Measurements from ENCODE around the gene XCR1. TPM values are rescaled to one million over a fixed set of nuclear protein-coding genes. Genes with fewer than 3 reads are reported as not detected.
A peak's percentile ranks its signal among the peaks of the same experiment; 100 is the strongest.

XCR1 gene
- total RNA-seq, 1 donor from 2014 or later = 0.32 TPM

DNA sequence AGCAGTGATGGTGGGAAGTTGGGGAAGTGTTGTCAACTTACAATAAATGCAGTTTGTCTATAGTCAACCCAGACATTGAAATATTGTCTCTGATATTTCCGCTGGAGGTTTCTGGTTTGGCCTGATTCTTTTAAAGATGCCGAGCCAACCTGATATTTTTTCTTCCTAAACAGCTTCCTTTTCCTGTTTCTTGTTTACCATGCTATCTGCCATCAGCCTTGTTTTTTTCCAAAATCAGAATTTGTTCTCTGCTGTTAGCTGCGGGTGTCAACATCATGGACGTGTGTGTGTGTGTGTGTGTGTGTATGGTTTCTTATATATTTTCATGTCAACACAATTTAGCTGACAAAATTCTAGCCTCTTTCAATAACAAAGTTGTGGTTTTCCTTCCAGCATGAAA, 41.2 kb upstream of the XCR1 start:
- TF ChIP-seq, protein P1, sequence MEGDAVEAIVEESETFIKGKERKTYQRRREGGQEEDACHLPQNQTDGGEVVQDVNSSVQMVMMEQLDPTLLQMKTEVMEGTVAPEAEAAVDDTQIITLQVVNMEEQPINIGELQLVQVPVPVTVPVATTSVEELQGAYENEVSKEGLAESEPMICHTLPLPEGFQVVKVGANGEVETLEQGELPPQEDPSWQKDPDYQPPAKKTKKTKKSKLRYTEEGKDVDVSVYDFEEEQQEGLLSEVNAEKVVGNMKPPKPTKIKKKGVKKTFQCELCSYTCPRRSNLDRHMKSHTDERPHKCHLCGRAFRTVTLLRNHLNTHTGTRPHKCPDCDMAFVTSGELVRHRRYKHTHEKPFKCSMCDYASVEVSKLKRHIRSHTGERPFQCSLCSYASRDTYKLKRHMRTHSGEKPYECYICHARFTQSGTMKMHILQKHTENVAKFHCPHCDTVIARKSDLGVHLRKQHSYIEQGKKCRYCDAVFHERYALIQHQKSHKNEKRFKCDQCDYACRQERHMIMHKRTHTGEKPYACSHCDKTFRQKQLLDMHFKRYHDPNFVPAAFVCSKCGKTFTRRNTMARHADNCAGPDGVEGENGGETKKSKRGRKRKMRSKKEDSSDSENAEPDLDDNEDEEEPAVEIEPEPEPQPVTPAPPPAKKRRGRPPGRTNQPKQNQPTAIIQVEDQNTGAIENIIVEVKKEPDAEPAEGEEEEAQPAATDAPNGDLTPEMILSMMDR (IDR thresholded peaks at IDR 0.05) = no peak
- DNase-seq (no peak), ATAC-seq (no peak)
- H3K4me1 ChIP-seq = peaks cover 13% of the 10 kb centered on the region
- no peaks in the 10 kb centered on the region for H3K36me3 ChIP-seq
- intact Hi-C loops (cut with DNase I) = no loop called here
- no peaks in the 10 kb centered on the region for H3K27me3 ChIP-seq (ENCODE audit: low read depth)
- H3K27ac ChIP-seq = no peak overlapping the region
- H3K9me3 ChIP-seq = no peaks in the 10 kb centered on the region
- no peak overlapping the region for H3K4me3 ChIP-seq

GRCh38 chr3:46067401-46067800, 40.1 kb upstream of the XCR1 start:
- Histone ChIP-seq H3K27me3 (ENCODE audit: low read depth) (no peaks in the 10 kb centered on the region), H3K9me3 (no peaks in the 10 kb centered on the region), H3K4me3 (no peak overlapping the region), H3K27ac (no peak overlapping the region), H3K36me3 (no peaks in the 10 kb centered on the region), H3K4me1 (peaks cover 24% of the 10 kb centered on the region)
- intact Hi-C loops (cut with DNase I) = no loop called here
- TF ChIP-seq, protein P1 (IDR thresholded peaks at IDR 0.05) = no peak
- ATAC-seq (no peak), DNase-seq (no peak)

DNA sequence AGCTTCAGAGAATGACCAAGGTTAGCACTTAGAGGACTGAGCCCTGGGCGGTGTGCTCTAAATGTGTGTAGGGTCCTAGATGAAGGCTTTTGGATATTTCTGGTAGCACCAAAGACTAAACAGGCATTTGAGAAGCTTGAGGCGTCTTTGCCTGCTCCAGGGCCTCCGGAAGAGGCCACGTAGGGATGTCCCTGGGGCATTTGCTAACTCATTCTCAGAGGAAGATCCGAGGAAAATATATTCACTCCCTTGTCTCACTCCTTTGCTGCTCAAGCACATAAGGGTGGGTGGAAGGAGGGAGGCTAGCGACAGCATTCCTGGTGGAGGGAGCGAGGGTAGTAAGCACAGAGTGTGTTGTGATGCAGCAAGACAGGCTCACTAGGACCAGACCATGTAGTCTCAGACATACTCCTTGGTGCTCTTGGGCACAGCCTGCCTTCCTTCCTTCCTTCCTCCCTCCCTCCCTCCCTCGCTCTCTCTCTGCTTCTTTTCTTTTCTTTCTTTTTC, 38.5 kb upstream of the XCR1 start:
- intact Hi-C loops (cut with DNase I) = no loop called here

GRCh38 chr3:46065294-46065705, 38.0 kb upstream of the XCR1 start:
- DNase-seq (no peak), ATAC-seq (peak; percentile 65 to 76)
- H3K27ac ChIP-seq = no peak overlapping the region
- no peaks in the 10 kb centered on the region for H3K36me3 ChIP-seq
- no peaks in the 10 kb centered on the region for H3K9me3 ChIP-seq
- H3K4me3 ChIP-seq = no peak overlapping the region
- intact Hi-C loops (cut with DNase I) = no loop called here
- TF ChIP-seq, protein P1 (IDR thresholded peaks at IDR 0.05) = no peak
- H3K4me1 ChIP-seq = peaks cover 24% of the 10 kb centered on the region
- no peaks in the 10 kb centered on the region for H3K27me3 ChIP-seq (ENCODE audit: low read depth)

More for the DNA sequence above, 38.5 kb upstream of the XCR1 start:
- ATAC-seq (no peak), DNase-seq (no peak)
- TF ChIP-seq, protein P1 (IDR thresholded peaks at IDR 0.05) = no peak
- Histone ChIP-seq H3K27me3 (ENCODE audit: low read depth) (no peaks in the 10 kb centered on the region), H3K4me3 (no peak overlapping the region), H3K27ac (no peak overlapping the region), H3K9me3 (no peaks in the 10 kb centered on the region), H3K4me1 (peaks cover 24% of the 10 kb centered on the region), H3K36me3 (no peaks in the 10 kb centered on the region)

DNA sequence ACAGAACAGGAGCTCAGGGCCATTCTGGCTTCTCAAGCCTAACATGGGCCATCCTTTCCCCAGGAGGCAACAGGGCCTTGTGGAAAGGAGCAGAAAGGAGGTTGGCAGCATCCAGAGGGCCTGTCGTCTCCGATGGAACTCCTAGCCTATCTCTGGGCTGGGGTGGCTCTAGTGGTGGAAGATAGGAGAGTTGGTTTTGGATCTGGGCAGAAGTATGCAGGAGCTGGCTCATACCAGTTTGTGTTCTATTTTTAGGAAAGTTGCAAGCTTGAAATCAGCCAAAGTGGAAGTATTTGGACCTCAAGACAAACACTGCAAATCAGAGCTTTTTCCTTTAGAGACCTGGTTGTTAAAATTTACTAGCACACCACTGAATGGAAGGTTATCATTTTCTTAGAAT, 35.4 kb upstream of the XCR1 start:
- ATAC-seq = no peak
- intact Hi-C loops (cut with DNase I) = no loop called here
- Histone ChIP-seq H3K9me3 (no peaks in the 10 kb centered on the region), H3K4me1 (peaks cover 19% of the 10 kb centered on the region), H3K36me3 (no peaks in the 10 kb centered on the region), H3K4me3 (no peak overlapping the region), H3K27ac (no peak overlapping the region), H3K27me3 (ENCODE audit: low read depth) (no peaks in the 10 kb centered on the region)
- TF ChIP-seq, protein P1 (IDR thresholded peaks at IDR 0.05) = no peak
- DNase-seq = no peak

- Histone ChIP-seq H3K36me3 (no peaks in the 10 kb centered on the region), H3K27me3 (ENCODE audit: low read depth) (no peaks in the 10 kb centered on the region), H3K4me3 (no peak overlapping the region), H3K27ac (no peak overlapping the region), H3K4me1 (peaks cover 18% of the 10 kb centered on the region), H3K9me3 (no peaks in the 10 kb centered on the region)
- TF ChIP-seq, protein P1 (IDR thresholded peaks at IDR 0.05) = no peak
- DNase-seq (no peak), ATAC-seq (no peak)
- intact Hi-C loops (cut with DNase I) = no loop called here
Measured at GRCh38 chr3:46061887-46062286, 34.6 kb upstream of the XCR1 start.
